Stimulated activated CD8-positive, alpha-beta memory T cell treated with anti-CD3 and anti-CD28 coated beads, Interleukin-4, amount 100 ng/mL, for 1 hour (primary cell): ENCODE measurements around the gene OAS2.
"Not testable (repeated sequence)": the region's sequence is repeated elsewhere in the genome, so short reads cannot be mapped to it uniquely, and the experiment has no call there.

Experiments used
- DNase-seq, 2 donors: peaks; one replicate each; pipeline ENCODE4 v3.0.0-alpha.2; 2020; ENCODE audit warnings: low read depth in 2 of 2, low spot score in 1 of 2

The OAS2 gene

GRCh38 chr12:112950701-112951100 lies 27.6 kb upstream of the OAS2 start:
- no peak for DNase-seq

GRCh38 chr12:112957125-112957524 lies 21.2 kb upstream of the OAS2 start:
- not testable (repeated sequence) for DNase-seq

DNA sequence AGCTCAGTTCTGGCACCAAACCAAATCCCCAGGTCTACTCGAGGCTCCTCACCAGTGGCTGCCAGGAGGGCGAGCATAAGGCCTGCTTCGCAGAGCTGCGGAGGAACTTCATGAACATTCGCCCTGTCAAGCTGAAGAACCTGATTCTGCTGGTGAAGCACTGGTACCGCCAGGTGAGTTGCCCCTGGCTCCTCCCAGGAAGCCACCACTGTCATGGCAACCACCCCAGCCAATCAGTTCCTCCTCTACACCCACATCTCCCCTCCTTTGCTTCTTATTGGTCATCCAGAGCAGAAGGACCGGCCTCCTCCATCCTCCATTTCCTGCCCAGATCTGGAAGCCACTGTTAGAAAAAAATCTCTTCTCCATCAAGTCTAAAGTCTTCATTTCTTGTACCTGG lies 17.2 kb upstream of the OAS2 start:
- DNase-seq, result no peak

DNA sequence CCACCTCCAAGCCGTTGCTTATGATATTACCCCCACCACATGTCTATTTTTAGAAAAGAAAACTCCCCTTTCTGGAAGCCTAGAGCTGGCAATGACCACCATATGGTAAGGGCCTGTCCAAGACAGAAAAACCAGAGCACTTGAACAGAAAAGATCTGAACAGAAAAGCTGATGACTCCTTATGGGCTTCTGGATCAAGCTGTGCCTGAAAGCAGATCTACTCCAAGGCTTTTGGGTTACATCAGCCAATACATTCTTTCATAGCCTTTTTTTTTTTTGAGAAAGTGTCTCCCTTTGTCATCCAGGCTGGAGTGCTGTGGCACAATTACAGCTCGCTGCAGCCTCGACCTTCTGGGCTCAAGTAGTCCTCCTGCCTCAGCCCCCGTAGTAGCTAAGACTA lies 16.8 kb upstream of the OAS2 start:
- DNase-seq, result no peak

GRCh38 chr12:112962561-112962960 lies 15.8 kb upstream of the OAS2 start:
- DNase-seq, result no peak

GRCh38 chr12:112963227-112963861 lies 15.0 kb upstream of the OAS2 start:
- DNase-seq, result no peak

- DNase-seq, result no peak
Observed at GRCh38 chr12:112964067-112964670, 14.2 kb upstream of the OAS2 start.

DNA sequence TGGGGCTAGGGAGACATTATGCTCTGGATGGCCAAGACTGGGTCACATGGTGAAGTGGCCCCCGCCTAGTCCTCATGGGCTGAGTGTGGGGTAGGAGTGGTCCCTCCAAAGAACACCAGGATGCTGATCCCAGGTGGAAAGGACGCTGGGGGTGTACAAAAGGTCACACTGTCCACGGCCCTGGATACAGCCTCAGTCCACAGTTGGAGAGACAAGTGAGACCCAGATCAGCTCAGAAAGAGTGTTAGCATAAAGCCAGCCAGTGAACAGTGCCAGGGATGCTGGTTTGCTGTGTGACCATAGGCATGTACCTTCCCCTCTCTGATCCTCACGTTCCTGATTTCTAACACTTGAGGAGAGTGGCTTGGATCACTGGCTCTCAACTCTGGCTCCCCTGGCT lies 13.4 kb upstream of the OAS2 start:
- DNase-seq, result no peak

DNA sequence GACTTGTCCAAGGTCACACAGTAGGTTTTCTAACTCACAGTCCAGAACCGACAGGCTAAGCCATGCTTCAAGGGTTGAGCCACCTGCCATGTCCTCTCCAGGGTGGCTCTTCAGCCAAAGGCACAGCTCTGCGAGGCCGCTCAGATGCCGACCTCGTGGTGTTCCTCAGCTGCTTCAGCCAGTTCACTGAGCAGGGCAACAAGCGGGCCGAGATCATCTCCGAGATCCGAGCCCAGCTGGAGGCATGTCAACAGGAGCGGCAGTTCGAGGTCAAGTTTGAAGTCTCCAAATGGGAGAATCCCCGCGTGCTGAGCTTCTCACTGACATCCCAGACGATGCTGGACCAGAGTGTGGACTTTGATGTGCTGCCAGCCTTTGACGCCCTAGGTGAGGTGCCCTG lies 12.7 kb upstream of the OAS2 start:
- DNase-seq, result no peak

- no peak for DNase-seq
Observed at GRCh38 chr12:112967306-112967705, 11.0 kb upstream of the OAS2 start.

DNA sequence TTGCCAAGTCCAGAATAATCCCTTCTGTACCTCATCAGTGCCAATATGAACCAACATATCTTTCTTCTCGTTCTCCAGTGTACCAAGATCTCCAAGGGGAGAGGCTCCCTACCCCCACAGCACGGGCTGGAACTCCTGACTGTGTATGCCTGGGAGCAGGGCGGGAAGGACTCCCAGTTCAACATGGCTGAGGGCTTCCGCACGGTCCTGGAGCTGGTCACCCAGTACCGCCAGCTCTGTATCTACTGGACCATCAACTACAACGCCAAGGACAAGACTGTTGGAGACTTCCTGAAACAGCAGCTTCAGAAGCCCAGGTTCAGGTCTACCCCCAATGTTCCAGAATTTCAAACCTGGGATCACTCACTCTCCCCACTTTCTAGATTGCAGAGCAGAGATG lies 10.5 kb upstream of the OAS2 start:
- DNase-seq, result no peak

DNA sequence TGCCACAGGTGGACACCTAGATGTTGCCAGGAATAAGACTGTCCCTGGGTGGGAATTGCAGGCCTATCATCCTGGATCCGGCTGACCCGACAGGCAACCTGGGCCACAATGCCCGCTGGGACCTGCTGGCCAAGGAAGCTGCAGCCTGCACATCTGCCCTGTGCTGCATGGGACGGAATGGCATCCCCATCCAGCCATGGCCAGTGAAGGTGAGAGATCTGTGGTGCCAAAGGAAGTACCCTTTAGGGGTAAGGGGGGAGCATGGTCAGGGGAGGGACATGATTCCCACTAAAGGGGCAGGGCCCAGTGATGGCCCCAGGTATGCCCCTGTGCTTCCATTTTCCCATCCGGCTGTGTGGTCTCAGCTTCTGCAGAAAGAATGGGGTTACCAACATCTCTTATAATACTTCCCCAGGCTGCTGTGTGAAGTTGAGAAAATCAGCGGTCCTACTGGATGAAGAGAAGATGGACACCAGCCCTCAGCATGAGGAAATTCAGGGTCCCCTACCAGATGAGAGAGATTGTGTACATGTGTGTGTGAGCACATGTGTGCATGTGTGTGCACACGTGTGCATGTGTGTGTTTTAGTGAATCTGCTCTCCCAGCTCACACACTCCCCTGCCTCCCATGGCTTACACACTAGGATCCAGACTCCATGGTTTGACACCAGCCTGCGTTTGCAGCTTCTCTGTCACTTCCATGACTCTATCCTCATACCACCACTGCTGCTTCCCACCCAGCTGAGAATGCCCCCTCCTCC lies 8.6 kb upstream of the OAS2 start:
- DNase-seq, result no peak

DNA sequence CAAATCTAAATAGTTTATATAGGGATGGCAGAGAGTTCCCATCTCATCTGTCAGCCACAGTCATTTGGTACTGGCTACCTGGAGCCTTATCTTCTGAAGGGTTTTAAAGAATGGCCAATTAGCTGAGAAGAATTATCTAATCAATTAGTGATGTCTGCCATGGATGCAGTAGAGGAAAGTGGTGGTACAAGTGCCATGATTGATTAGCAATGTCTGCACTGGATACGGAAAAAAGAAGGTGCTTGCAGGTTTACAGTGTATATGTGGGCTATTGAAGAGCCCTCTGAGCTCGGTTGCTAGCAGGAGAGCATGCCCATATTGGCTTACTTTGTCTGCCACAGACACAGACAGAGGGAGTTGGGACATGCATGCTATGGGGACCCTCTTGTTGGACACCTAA lies 7.9 kb upstream of the OAS2 start:
- no peak for DNase-seq

DNA sequence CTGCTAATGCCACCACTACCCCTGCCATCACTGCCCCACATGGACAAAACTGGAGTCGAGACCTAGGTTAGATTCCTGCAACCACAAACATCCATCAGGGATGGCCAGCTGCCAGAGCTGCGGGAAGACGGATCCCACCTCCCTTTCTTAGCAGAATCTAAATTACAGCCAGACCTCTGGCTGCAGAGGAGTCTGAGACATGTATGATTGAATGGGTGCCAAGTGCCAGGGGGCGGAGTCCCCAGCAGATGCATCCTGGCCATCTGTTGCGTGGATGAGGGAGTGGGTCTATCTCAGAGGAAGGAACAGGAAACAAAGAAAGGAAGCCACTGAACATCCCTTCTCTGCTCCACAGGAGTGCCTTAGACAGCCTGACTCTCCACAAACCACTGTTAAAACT lies 7.1 kb upstream of the OAS2 start:
- DNase-seq, result no peak

GRCh38 chr12:112973011-112973735 lies 5.1 kb upstream of the OAS2 start:
- no peak for DNase-seq

DNA sequence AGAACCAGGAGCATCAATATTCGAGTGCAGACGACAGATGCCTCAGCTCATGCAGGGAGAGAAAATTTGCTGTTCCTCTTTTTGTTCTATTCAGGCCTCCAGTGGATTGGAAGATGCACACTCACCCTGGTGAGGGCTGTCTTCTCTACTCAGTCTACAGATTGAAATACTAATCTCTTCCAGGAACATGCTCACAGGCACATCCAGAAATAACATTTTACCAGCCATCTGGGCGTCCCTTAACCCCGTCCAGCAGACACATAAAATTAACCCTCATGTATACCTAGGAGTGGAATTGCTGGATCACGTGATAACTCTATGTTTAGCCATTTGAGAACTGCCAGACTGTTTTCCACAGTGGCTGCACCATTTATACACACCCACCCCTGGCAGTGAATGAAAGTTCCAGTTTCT lies 4.5 kb upstream of the OAS2 start:
- no peak for DNase-seq

GRCh38 chr12:112974904-112975303 lies 3.4 kb upstream of the OAS2 start:
- DNase-seq, result no peak

- DNase-seq, result no peak
Observed at GRCh38 chr12:112977139-112977538, 1.2 kb upstream of the OAS2 start.

DNA sequence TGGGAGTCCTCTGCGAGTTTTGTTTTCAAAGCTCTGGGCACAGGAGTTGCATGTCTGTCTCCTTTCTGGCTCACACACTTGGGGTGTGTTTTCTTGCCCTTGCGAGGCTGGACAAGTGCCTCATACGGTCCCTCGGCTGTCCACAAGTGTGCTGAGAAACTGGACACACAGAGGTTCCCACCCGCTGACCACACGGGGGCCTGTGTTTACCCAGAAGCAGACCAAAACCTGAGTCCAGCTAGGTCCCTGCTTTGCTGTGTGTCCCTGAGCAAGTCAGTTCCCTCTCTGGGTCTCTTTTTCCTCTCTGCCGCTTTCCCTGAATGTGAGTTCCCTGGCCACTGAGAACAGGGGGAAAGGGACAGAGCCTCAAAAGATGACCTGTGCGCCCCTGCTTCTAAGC lies 678 bp upstream of the OAS2 start:
- no peak for DNase-seq

- peak in 1 of 2 donors; percentile 38 for DNase-seq
Observed at GRCh38 chr12:112979041-112979680, 842 bp downstream of the OAS2 start.

- DNase-seq, result no peak
Observed at GRCh38 chr12:112980491-112981158, 2.3 kb downstream of the OAS2 start.
